OCI-LY7 (cell line): ENCODE measurements around the gene CDKAL1. TPM values are rescaled to one million over a fixed set of nuclear protein-coding genes. Genes with fewer than 3 reads are reported as not detected.

Source experiments
- BruUV-seq: library from RNA; stranded (reverse); fragments of 400-500 nt; replicated peaks from 2 replicates; lab custom pipeline; 2021; lab: Mats Ljungman, UMichigan
- CTCF ChIA-PET: fragments of 300-600 bp; sonication (Branson Sonifier 250); formaldehyde crosslinking; loops from one replicate; lab custom pipeline; 2022; ENCODE audit warnings: antibody characterized with exemption; ENCODE audit not compliant: unreplicated experiment; lab: Charles Lee
- POLR2A ChIA-PET: fragments of 300-600 bp; sonication (Branson Sonifier 250); formaldehyde crosslinking; loops from one replicate; lab custom pipeline; 2022; ENCODE audit warnings: antibody characterized with exemption; lab: Charles Lee
- DNase-seq: peaks from one replicate; pipeline ENCODE4 v3.0.0-alpha.2; 2015; ENCODE audit warnings: low spot score
- H2AFZ ChIP-seq: fragments of 200-600 bp; sonication (generic), shearing (Covaris generic); 2 replicates; pipeline ENCODE4 v1.6.1; 2014; ENCODE audit warnings: mild to moderate bottlenecking, antibody characterized with exemption, low read length, moderate library complexity
- H3K27ac ChIP-seq: fragments of 200-600 bp; sonication (generic); 2 replicates; pipeline ENCODE4 v1.5.1; 2014; ENCODE audit warnings: mixed run types, low read depth, mild to moderate bottlenecking, moderate library complexity, low read length, inconsistent platforms; ENCODE audit not compliant: poor library complexity, severe bottlenecking
- H3K36me3 ChIP-seq: fragments of 200-600 bp; sonication (generic); 2 replicates; pipeline ENCODE4 v1.6.1; 2014; ENCODE audit warnings: mild to moderate bottlenecking, antibody characterized with exemption, low read length, moderate library complexity, mixed read lengths; ENCODE audit not compliant: insufficient read depth
- H3K4me1 ChIP-seq: fragments of 200-600 bp; sonication (generic); 2 replicates; pipeline ENCODE4 v1.5.1; 2014; ENCODE audit warnings: mild to moderate bottlenecking, low read length; ENCODE audit not compliant: insufficient read depth, poor library complexity, severe bottlenecking
- H3K4me2 ChIP-seq: fragments of 200-600 bp; sonication (generic); 2 replicates; pipeline ENCODE4 v1.6.1; 2014; ENCODE audit warnings: mild to moderate bottlenecking, low read length
- H3K4me3 ChIP-seq: fragments of 200-600 bp; sonication (generic); 2 replicates; pipeline ENCODE4 v1.5.1; 2014; ENCODE audit warnings: mild to moderate bottlenecking, low read depth, low read length; ENCODE audit not compliant: poor library complexity, severe bottlenecking
- H3K79me2 ChIP-seq: fragments of 200-600 bp; sonication (generic); 2 replicates; pipeline ENCODE4 v1.6.1; 2016; ENCODE audit warnings: low read depth, mild to moderate bottlenecking, low read length, moderate library complexity, mixed read lengths; ENCODE audit not compliant: insufficient read depth
- H3K9me2 ChIP-seq: fragments of 200-600 bp; sonication (generic); 2 replicates; pipeline ENCODE4 v1.6.1; 2016; ENCODE audit warnings: mild to moderate bottlenecking, low read length, mixed read lengths; ENCODE audit not compliant: insufficient read depth
- H3K9me3 ChIP-seq: fragments of 200-600 bp; sonication (generic); 2 replicates; pipeline ENCODE4 v1.6.1; 2014; ENCODE audit warnings: mild to moderate bottlenecking, mixed run types, low read length, mixed read lengths
- H4K20me1 ChIP-seq: fragments of 200-600 bp; sonication (generic); 2 replicates; pipeline ENCODE4 v1.6.1; 2014; ENCODE audit warnings: mild to moderate bottlenecking, antibody characterized with exemption, low read length, moderate library complexity, mixed read lengths; ENCODE audit not compliant: insufficient read depth
- CTCF ChIP-seq: fragments of 200-600 bp; sonication (generic); conservative IDR thresholded peaks from 2 replicates; pipeline ENCODE4 v1.5.1; 2014; ENCODE audit warnings: mild to moderate bottlenecking, antibody characterized with exemption, low read length, moderate library complexity, mixed read lengths
- EZH2phosphoT487 ChIP-seq: fragments of 200-600 bp; sonication (generic); IDR thresholded peaks from 2 replicates; pipeline ENCODE4 v1.6.1; 2018; ENCODE audit warnings: low read depth, borderline replicate concordance, mild to moderate bottlenecking, mixed run types, antibody characterized with exemption, low read length, moderate library complexity, mixed read lengths
- intact Hi-C: fragments of 100-400 bp; cut with micrococcal nuclease; formaldehyde crosslinking; loops from one replicate; pipeline ENCODE4 v1.10.0; 2022; ENCODE audit not compliant: unreplicated experiment
- total RNA-seq, 2 experiments: library from RNA; depleted of rRNA in 1 of 2; stranded (reverse); fragments of >200 nt in 1 of 2; shearing (Covaris generic) in 1 of 2; gene quantifications; 2 replicates each; pipeline ENCODE4 v1.2.3, GENCODE V29; 2014 to 2022

Gene CDKAL1
- total RNA-seq, 2 experiments from 2014 or later = 19.9 to 21.1 TPM

- H3K4me2 ChIP-seq = no peak overlapping the region
- peaks cover 22% of the 10 kb centered on the region for H3K4me1 ChIP-seq
- H3K79me2 ChIP-seq = peaks cover 21% of the 10 kb centered on the region; the same call in 1 of the 2 replicates
- no peaks in the 10 kb centered on the region; the same call in 1 of the 2 replicates for H3K36me3 ChIP-seq
- ChIA-PET POLR2A (interaction anchor here (0.7 to 3.4 kb wide), 5 partner anchors 8 to 1031 kb away, joined by 3 to 18 read pairs (median 3); partner anchors contain the start of gene SOX4), CTCF (interaction anchor here (2.7 kb wide), 1 partner anchor 1025 kb away, joined by 12 read pairs; no protein-coding TSS in a partner anchor)
- no TSS peak for BruUV-seq
- H2AFZ ChIP-seq = no peak overlapping the region
- H3K9me3 ChIP-seq = no peaks in the 10 kb centered on the region
- no peak overlapping the region for H3K4me3 ChIP-seq
- intact Hi-C loops = loop anchor here (10.0 kb wide), 1 partner anchor 1371 kb away; no protein-coding TSS in a partner anchor
- no peak overlapping the region for H3K27ac ChIP-seq
- H4K20me1 ChIP-seq = peaks cover 5% of the 10 kb centered on the region; the same call in 1 of the 2 replicates
- DNase-seq = no peak
- TF ChIP-seq EZH2phosphoT487 (no peak), CTCF (no peak)
- H3K9me2 ChIP-seq = no peaks in the 10 kb centered on the region
Measured at GRCh38 chr6:20563377-20563776, 29.1 kb downstream of the CDKAL1 start.

DNA sequence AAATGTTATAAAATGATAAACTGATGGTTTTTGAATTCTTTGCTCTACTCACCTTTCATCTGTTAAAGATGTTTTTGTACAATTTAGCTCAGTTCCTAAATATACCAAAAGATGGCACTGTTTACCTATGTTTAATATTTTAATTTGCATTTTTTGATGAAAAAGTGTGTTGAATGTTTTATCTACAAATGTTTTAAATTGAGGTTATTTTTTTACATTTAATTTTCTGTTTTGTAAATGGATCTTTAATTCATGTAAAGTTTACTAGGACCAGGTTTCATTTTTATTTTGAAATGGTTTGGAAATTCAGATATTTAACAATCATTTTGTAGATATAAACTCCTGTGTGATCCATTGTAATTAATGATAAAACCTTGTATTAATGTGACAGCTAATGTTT lies 30.0 kb downstream of the CDKAL1 start:
- Histone ChIP-seq H2AFZ (no peak overlapping the region), H3K9me2 (no peaks in the 10 kb centered on the region), H3K4me1 (peaks cover 22% of the 10 kb centered on the region), H3K27ac (peak overlapping the region; percentile 48), H4K20me1 (peaks cover 5% of the 10 kb centered on the region; the same call in 1 of the 2 replicates), H3K36me3 (no peaks in the 10 kb centered on the region; the same call in 1 of the 2 replicates), H3K4me2 (peak overlapping the region; percentile 78), H3K79me2 (peaks cover 21% of the 10 kb centered on the region; the same call in 1 of the 2 replicates), H3K4me3 (peak overlapping the region; percentile 39), H3K9me3 (no peaks in the 10 kb centered on the region)
- TF ChIP-seq EZH2phosphoT487 (no peak), CTCF (peak; percentile 92)
- DNase-seq = peak; percentile 38
- no TSS peak for BruUV-seq
- CTCF ChIA-PET = interaction anchor here (2.7 kb wide), 1 partner anchor 1024 kb away, joined by 12 read pairs; no protein-coding TSS in a partner anchor
- intact Hi-C loops = loop anchor here (1.0 to 10.0 kb wide), 2 partner anchors 1025 to 1371 kb away; no protein-coding TSS in a partner anchor
- POLR2A ChIA-PET = interaction anchor here (0.7 to 3.4 kb wide), 5 partner anchors 9 to 1030 kb away, joined by 3 to 18 read pairs (median 3); partner anchors contain the start of gene SOX4
